Keratinocyte (primary cell): ENCODE results near the gene FUT4. TPM values are rescaled to one million over a fixed set of nuclear protein-coding genes. Genes with fewer than 3 reads are reported as not detected.

Experiments used
- DNase-seq: peaks from one replicate; pipeline ENCODE4 v3.0.0-alpha.2; 2011; ENCODE audit warnings: low read depth, missing footprints, low spot score
- FAIRE-seq: peaks from 2 replicates; lab custom pipeline; 2011; peaks lifted over from hg19 to GRCh38; lab: Jason Lieb, UNC
- H2AFZ ChIP-seq: 2 replicates; pipeline ENCODE4 v1.6.0; 2012; ENCODE audit warnings: low read length, control low read depth, inconsistent platforms; ENCODE audit not compliant: control insufficient read depth
- H3K27ac ChIP-seq: 2 replicates; pipeline ENCODE4 v1.5.1; 2011; ENCODE audit warnings: low read length; ENCODE audit not compliant: control insufficient read depth, insufficient read depth
- H3K27me3 ChIP-seq: 3 replicates; pipeline ENCODE4 v1.6.0; 2011; ENCODE audit warnings: low read length; ENCODE audit not compliant: control insufficient read depth, insufficient read depth; ENCODE audit errors: extremely low read depth
- H3K36me3 ChIP-seq, 2 experiments: 2 replicates in 1 of 2; 3 replicates in 1 of 2; pipeline ENCODE4 v1.5.1; 2011; ENCODE audit warnings: low read length in 2 of 2, mild to moderate bottlenecking in 1 of 2; ENCODE audit not compliant: control insufficient read depth in 2 of 2, insufficient read depth in 2 of 2; ENCODE audit errors: extremely low read depth in 1 of 2
- H3K4me1 ChIP-seq: 3 replicates; pipeline ENCODE4 v1.5.1; 2011; ENCODE audit warnings: low read length; ENCODE audit not compliant: control insufficient read depth, insufficient read depth; ENCODE audit errors: extremely low read depth
- H3K4me2 ChIP-seq: 3 replicates; pipeline ENCODE4 v1.6.0; 2011; ENCODE audit warnings: low read depth, low read length; ENCODE audit not compliant: control insufficient read depth, insufficient read depth; ENCODE audit errors: extremely low read depth
- H3K4me3 ChIP-seq, 3 experiments: fragments of 200-600 bp in 1 of 3; sonication (generic) in 1 of 3; 2 replicates in 2 of 3; 3 replicates in 1 of 3; pipeline ENCODE4 v1.5.1; 2011 to 2016; ENCODE audit warnings: low read length in 3 of 3, mild to moderate bottlenecking in 3 of 3, control low read depth in 2 of 3, inconsistent platforms in 1 of 3, low read depth in 1 of 3, mixed read lengths in 1 of 3, mixed run types in 1 of 3, moderate library complexity in 1 of 3; ENCODE audit not compliant: control insufficient read depth in 2 of 3, insufficient read depth in 2 of 3; ENCODE audit errors: extremely low read depth in 1 of 3
- H3K79me2 ChIP-seq: 2 replicates; pipeline ENCODE4 v1.6.0; 2012; ENCODE audit warnings: low read length; ENCODE audit not compliant: control insufficient read depth, insufficient read depth
- H3K9ac ChIP-seq: 3 replicates; pipeline ENCODE4 v1.6.0; 2011; ENCODE audit warnings: low read length; ENCODE audit not compliant: control insufficient read depth, insufficient read depth; ENCODE audit errors: extremely low read depth
- H3K9me1 ChIP-seq: 3 replicates; pipeline ENCODE4 v1.6.0; 2011; ENCODE audit warnings: low read length; ENCODE audit not compliant: control insufficient read depth, insufficient read depth; ENCODE audit errors: extremely low read depth
- H3K9me3 ChIP-seq: 2 replicates; pipeline ENCODE4 v1.5.1; 2012; ENCODE audit warnings: low read depth, low read length; ENCODE audit not compliant: control insufficient read depth
- H4K20me1 ChIP-seq: 3 replicates; pipeline ENCODE4 v1.6.0; 2011; ENCODE audit warnings: low read length; ENCODE audit not compliant: control insufficient read depth, insufficient read depth; ENCODE audit errors: extremely low read depth
- CTCF ChIP-seq, 3 experiments: IDR thresholded peaks in 1 of 3; conservative IDR thresholded peaks in 1 of 3; optimal IDR thresholded peaks in 1 of 3; 2 replicates in 2 of 3; 3 replicates in 1 of 3; pipeline versions ENCODE3 to v1.5.1; 2011; ENCODE audit warnings: low read length in 3 of 3, mild to moderate bottlenecking in 3 of 3, moderate library complexity in 2 of 3, control low read depth in 1 of 3, inconsistent platforms in 1 of 3; ENCODE audit not compliant: insufficient read depth in 2 of 3; ENCODE audit errors: extremely low read depth in 1 of 3
- EZH2 ChIP-seq: IDR thresholded peaks from one replicate; pipeline ENCODE4 v1.6.1; 2012; ENCODE audit warnings: inconsistent platforms, mild to moderate bottlenecking, low read length, moderate library complexity
- dilution Hi-C: fragments of 300-500 bp; cut with MboI; formaldehyde crosslinking; loops from one replicate; pipeline ENCODE4 v1.7.0; 2020; ENCODE audit warnings: low sequenced_read_pairs; ENCODE audit not compliant: extremely low pct_ligation_motif_present
- polyA minus RNA-seq, 3 experiments: library from RNA; depleted of rRNA, polyadenylated mRNA; stranded (reverse); fragments of >200 nt; gene quantifications; 1 replicate in 1 of 3; 2 replicates in 1 of 3; 3 replicates in 1 of 3; pipeline ENCODE4 v1.2.3, GENCODE V29; 2011
- polyA plus RNA-seq, 5 experiments: library from polyadenylated mRNA; depleted of rRNA in 3 of 5; stranded (reverse) in 3 of 5; stranded (forward) in 1 of 5; unstranded in 1 of 5; fragments of >200 nt; gene quantifications; 1 replicate in 1 of 5; 2 replicates in 3 of 5; 3 replicates in 1 of 5; pipeline versions ENCODE4 v1.2.1 to v1.2.3, GENCODE V29; 2011 to 2012; ENCODE audit warnings: missing spikeins in 2 of 5, low read depth in 1 of 5, low replicate concordance in 1 of 5

FUT4 gene
- polyA plus RNA-seq (0.33 to 0.77 TPM (median 0.39 TPM) in 3 replicates), polyA minus RNA-seq (0.30 to 0.49 TPM (median 0.48 TPM) in 3 replicates)
- polyA plus RNA-seq (2011; ENCODE audit: low read depth), result not detected
- 0.26 and 0.30 TPM in 2 replicates for polyA plus RNA-seq (2011; cell fraction: cytosol; rRNA removed)
- polyA plus RNA-seq (2011; cell fraction: nucleus; rRNA removed), result 0.61 and 0.67 TPM in 2 replicates
- polyA plus RNA-seq (2012; ENCODE audit: low replicate concordance), result 0.08 and 0.62 TPM in 2 replicates
- polyA minus RNA-seq (2011; cell fraction: cytosol; rRNA and poly(A)+ RNA removed), result 0.38 TPM
- 0.63 and 1.1 TPM in 2 replicates for polyA minus RNA-seq (2011; cell fraction: nucleus; rRNA and poly(A)+ RNA removed)

- H2AFZ ChIP-seq, result peak within 1 kb of the TSS; percentile 84
- peaks cover 2% of the 10 kb centered on the region for H3K9me1 ChIP-seq
- dilution Hi-C loops, result no loop called here
- H3K27ac ChIP-seq, result no peak within 1 kb of the TSS
- DNase-seq (no peak), FAIRE-seq (no peak)
- H3K27me3 ChIP-seq, result peaks cover 19% of the 10 kb centered on the region
- TF ChIP-seq EZH2, result no peak
- peak in 1 of 3 experiments; percentile 14 for TF ChIP-seq CTCF (optimal IDR thresholded peaks at IDR 0.05 in 1 of 3, IDR thresholded peaks at IDR 0.05 in 1 of 3, conservative IDR thresholded peaks at IDR 0.05 in 1 of 3; ENCODE audit: extremely low read depth in 1 of 3, insufficient read depth in 2 of 3, low read length in 3 of 3)
- peak within 1 kb of the TSS; percentile 76 for H3K4me2 ChIP-seq
- peaks cover 16% of the 10 kb centered on the region for H3K4me1 ChIP-seq
- no peaks in the 10 kb centered on the region for H3K79me2 ChIP-seq
- H4K20me1 ChIP-seq, result no peaks in the 10 kb centered on the region
- peak within 1 kb of the TSS; percentile 29 to 41 (median 37) for H3K4me3 ChIP-seq
- no peaks in the 10 kb centered on the region for H3K36me3 ChIP-seq
- H3K9me3 ChIP-seq, result no peaks in the 10 kb centered on the region
- peak within 1 kb of the TSS; percentile 52 for H3K9ac ChIP-seq
Measured at GRCh38 chr11:94543695-94544645, at the start of gene FUT4. FUT4 (plus strand) TSS chr11:94543921; CDS start chr11:94544134, 213 bp downstream.

GRCh38 chr11:94494126-94494680, 49.5 kb upstream of the FUT4 start:
- no peak for TF ChIP-seq CTCF (optimal IDR thresholded peaks at IDR 0.05 in 1 of 3, IDR thresholded peaks at IDR 0.05 in 1 of 3, conservative IDR thresholded peaks at IDR 0.05 in 1 of 3; ENCODE audit: extremely low read depth in 1 of 3, insufficient read depth in 2 of 3, low read length in 3 of 3)
- no peak for TF ChIP-seq EZH2
- H3K9ac ChIP-seq, result peak overlapping the region; percentile 95
- DNase-seq (no peak), FAIRE-seq (no peak)
- peaks cover 13% of the 10 kb centered on the region for H3K4me1 ChIP-seq
- peak overlapping the region; percentile 94 for H3K4me2 ChIP-seq
- H3K79me2 ChIP-seq, result peaks cover 19% of the 10 kb centered on the region
- H3K9me3 ChIP-seq, result no peaks in the 10 kb centered on the region
- peak overlapping the region; percentile 76 for H2AFZ ChIP-seq
- dilution Hi-C loops, result no loop called here
- no peaks in the 10 kb centered on the region for H3K27me3 ChIP-seq
- peak overlapping the region; percentile 84 to 93 (median 88) for H3K4me3 ChIP-seq
- no peaks in the 10 kb centered on the region for H3K9me1 ChIP-seq
- no peaks in the 10 kb centered on the region for H4K20me1 ChIP-seq
- peak overlapping the region; percentile 93 for H3K27ac ChIP-seq
- peaks cover 2 to 10% of the 10 kb centered on the region in 2 experiments for H3K36me3 ChIP-seq
